Measurements from ENCODE around the gene MED27. TPM values are rescaled to one million over a fixed set of nuclear protein-coding genes. Genes with fewer than 3 reads are reported as not detected.
"Not testable (repeated sequence)": the region's sequence is repeated elsewhere in the genome, so short reads cannot be mapped to it uniquely, and the experiment has no call there.

The MED27 gene
- total RNA-seq, 1 donor from 2014 or later, result 15.7 TPM

DNA sequence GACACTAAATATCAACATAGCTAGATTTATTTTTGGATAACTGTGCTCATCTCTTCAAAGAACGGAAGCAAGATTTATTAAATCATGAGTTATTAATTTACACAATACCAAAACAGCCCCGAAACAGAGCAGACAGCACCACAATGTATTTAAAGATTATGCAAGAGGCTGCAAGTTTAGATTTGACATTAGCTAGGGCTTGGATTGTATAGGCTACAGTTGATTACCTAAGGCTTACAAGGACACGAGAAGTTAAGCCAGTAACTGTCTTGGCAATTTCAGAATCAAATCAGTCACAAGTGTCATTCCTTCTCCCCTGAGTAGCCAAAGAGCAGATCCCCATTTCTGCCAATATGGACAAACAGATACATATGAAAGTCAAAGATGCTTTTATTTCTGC, 152.6 kb downstream of the MED27 start:
- Histone ChIP-seq H3K4me3 (no peak overlapping the region), H3K27me3 (ENCODE audit: low read depth) (no peaks in the 10 kb centered on the region), H3K4me1 (no peaks in the 10 kb centered on the region), H3K9me3 (no peaks in the 10 kb centered on the region), H3K27ac (no peak overlapping the region), H3K36me3 (no peaks in the 10 kb centered on the region)
- intact Hi-C loops (cut with DNase I), result no loop called here
- no peak for TF ChIP-seq CTCF (IDR thresholded peaks at IDR 0.05)
- ATAC-seq, result no peak
- no peak for DNase-seq

DNA sequence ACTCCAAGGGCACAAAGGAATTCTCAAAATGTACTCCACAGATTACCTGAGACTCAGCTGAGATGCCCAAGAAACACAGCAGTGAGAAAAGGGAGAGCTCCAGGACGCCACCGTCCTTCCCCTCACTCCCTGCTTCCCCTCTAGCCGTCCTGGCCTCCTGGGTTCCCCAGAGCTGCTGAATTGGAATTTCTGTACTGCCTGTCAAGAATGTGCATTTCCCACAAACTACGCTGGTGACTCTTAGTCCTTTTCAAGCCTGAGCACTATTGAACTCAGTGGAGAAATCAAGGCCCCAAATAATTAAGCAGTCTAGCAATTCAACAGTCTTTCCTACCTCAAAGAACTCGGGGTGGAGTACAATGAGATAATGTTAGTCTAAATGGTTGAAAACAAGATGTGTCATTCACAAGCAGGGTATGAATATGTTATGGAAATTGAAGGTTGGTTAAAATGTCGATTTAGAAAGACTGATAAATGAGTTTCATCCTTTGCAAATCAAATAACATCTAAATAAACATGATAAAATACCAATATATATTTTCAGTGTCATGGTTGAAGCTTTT, 153.2 kb downstream of the MED27 start:
- DNase-seq (no peak), ATAC-seq (no peak)
- no peaks in the 10 kb centered on the region for H3K36me3 ChIP-seq
- H3K27ac ChIP-seq, result no peak overlapping the region
- TF ChIP-seq CTCF (IDR thresholded peaks at IDR 0.05), result no peak
- no peaks in the 10 kb centered on the region for H3K9me3 ChIP-seq
- intact Hi-C loops (cut with DNase I), result no loop called here
- no peak overlapping the region for H3K4me3 ChIP-seq
- H3K4me1 ChIP-seq, result no peaks in the 10 kb centered on the region
- no peaks in the 10 kb centered on the region for H3K27me3 ChIP-seq (ENCODE audit: low read depth)

GRCh38 chr9:131925677-131926177, 153.9 kb downstream of the MED27 start:
- ATAC-seq (no peak), DNase-seq (no peak)
- intact Hi-C loops (cut with DNase I), result no loop called here
- Histone ChIP-seq H3K9me3 (no peaks in the 10 kb centered on the region), H3K4me3 (no peak overlapping the region), H3K36me3 (no peaks in the 10 kb centered on the region), H3K4me1 (no peaks in the 10 kb centered on the region), H3K27ac (no peak overlapping the region), H3K27me3 (ENCODE audit: low read depth) (no peaks in the 10 kb centered on the region)
- TF ChIP-seq CTCF (IDR thresholded peaks at IDR 0.05), result no peak

- ATAC-seq (no peak), DNase-seq (no peak)
- H3K36me3 ChIP-seq, result no peaks in the 10 kb centered on the region
- no peak for TF ChIP-seq CTCF (IDR thresholded peaks at IDR 0.05)
- intact Hi-C loops (cut with DNase I), result no loop called here
- no peak overlapping the region for H3K4me3 ChIP-seq
- no peak overlapping the region for H3K27ac ChIP-seq
- no peaks in the 10 kb centered on the region for H3K4me1 ChIP-seq
- no peaks in the 10 kb centered on the region for H3K9me3 ChIP-seq
- no peaks in the 10 kb centered on the region for H3K27me3 ChIP-seq (ENCODE audit: low read depth)
Observed at GRCh38 chr9:131923766-131924165, 155.9 kb downstream of the MED27 start.

DNA sequence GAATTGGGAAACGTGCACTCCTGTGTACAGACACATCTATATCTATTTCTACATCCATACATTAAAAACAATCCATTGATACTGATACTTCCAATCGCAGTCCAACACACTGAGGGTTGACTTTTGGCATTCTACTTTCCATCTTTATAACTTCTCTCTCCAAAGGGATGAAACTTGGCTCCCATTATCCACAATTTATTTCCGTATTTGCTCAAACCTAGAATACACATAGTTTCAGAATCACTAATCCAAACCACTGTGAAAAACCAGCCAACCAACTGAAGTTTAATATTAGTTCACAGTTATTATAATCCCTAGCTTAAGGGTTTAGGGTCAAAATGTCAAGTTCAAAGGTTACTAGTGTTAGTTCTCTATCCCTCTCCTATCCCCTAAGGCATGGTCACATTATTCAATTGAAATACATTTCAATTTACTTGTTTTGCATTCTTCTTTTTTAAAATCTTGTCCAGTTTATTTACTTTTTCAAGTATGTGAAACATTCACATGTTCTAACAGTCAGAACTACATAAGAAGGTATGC, 156.5 kb downstream of the MED27 start:
- no peak for TF ChIP-seq CTCF (IDR thresholded peaks at IDR 0.05)
- H3K4me3 ChIP-seq, result no peak overlapping the region
- intact Hi-C loops (cut with DNase I), result no loop called here

GRCh38 chr9:131921635-131922034, 158.0 kb downstream of the MED27 start:
- H3K27ac ChIP-seq; H3K4me3 ChIP-seq; ATAC-seq; H3K9me3 ChIP-seq; DNase-seq; H3K4me1 ChIP-seq; H3K36me3 ChIP-seq; intact Hi-C loops (cut with DNase I); H3K27me3 ChIP-seq (ENCODE audit: low read depth): not testable (repeated sequence)

More for the DNA sequence above, 156.5 kb downstream of the MED27 start:
- Histone ChIP-seq H3K36me3 (no peaks in the 10 kb centered on the region), H3K27ac (no peak overlapping the region), H3K9me3 (no peaks in the 10 kb centered on the region), H3K27me3 (ENCODE audit: low read depth) (no peaks in the 10 kb centered on the region), H3K4me1 (no peaks in the 10 kb centered on the region)
- ATAC-seq (no peak), DNase-seq (no peak)
